ENCODE data around the gene TNFAIP2. TPM values are rescaled to one million over a fixed set of nuclear protein-coding genes. Genes with fewer than 3 reads are reported as not detected.

Gene TNFAIP2
- total and polyA plus RNA-seq, 3 donors from 2014 or later, result 44.9 to 92.8 (median 51.8) TPM

DNA sequence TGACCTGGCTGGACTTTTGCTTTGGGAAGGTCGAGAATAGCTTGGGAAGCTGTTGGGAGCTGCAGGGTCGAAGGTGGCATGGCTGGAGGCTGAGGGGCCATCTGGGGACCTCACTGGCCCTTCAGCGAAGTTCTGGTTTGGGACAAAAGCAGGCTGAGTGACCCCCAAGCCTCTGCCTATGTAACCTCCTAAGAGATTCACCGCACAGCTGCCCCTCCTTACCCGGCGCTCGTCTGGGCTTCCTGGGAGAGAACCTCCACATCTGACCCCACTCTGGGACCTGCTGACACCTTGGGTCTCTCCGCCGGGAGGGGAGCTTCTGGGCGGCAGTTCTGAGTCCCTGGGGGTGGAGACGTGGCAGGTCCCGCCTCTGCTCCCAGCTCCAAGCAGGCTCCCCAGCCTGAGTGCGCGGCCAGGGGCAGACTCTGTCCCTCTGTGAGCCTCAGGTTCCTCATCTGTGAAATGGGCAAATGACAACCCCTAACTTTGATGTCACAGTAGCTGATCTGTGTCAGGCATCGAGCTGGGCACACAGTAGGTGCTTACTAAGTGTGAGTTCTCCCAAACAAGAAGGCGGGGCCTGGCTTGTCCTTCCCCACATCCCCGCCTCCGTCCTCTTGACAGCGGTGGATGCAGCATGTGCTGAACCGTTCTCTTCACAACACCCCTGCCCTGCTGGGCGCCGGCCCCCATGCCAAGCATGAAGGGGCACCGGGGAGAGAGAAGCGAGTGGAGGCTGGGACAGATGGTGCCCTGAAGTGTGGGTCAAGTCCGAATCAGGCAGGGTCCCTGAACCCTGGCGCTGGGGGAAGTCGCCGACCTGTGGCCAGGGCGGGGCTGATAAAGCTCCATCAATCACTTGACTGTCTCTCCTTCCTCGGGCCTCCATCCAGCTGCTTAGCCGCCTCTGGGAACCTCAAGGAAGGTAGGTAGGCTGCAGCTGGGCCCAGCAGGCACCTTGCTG lies 25.0 kb upstream of the TNFAIP2 start:
- DNase-seq, result no peak
- no peaks in the 10 kb centered on the region for H3K9me3 ChIP-seq
- peaks cover 14% of the 10 kb centered on the region for H3K4me1 ChIP-seq
- H3K27ac ChIP-seq, result no peak overlapping the region
- TF ChIP-seq, protein P1, sequence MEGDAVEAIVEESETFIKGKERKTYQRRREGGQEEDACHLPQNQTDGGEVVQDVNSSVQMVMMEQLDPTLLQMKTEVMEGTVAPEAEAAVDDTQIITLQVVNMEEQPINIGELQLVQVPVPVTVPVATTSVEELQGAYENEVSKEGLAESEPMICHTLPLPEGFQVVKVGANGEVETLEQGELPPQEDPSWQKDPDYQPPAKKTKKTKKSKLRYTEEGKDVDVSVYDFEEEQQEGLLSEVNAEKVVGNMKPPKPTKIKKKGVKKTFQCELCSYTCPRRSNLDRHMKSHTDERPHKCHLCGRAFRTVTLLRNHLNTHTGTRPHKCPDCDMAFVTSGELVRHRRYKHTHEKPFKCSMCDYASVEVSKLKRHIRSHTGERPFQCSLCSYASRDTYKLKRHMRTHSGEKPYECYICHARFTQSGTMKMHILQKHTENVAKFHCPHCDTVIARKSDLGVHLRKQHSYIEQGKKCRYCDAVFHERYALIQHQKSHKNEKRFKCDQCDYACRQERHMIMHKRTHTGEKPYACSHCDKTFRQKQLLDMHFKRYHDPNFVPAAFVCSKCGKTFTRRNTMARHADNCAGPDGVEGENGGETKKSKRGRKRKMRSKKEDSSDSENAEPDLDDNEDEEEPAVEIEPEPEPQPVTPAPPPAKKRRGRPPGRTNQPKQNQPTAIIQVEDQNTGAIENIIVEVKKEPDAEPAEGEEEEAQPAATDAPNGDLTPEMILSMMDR (IDR thresholded peaks at IDR 0.05), result no peak
- no peak for TF ChIP-seq POLR2A (IDR thresholded peaks at IDR 0.05)
- no peak overlapping the region for H3K4me3 ChIP-seq
- no peaks in the 10 kb centered on the region for H3K27me3 ChIP-seq
- 75 to 80% methylated on average over 28 to 30 of the region's 31 CpGs for WGBS, 2 donors
- intact Hi-C loops (cut with DNase I; ENCODE audit: low total_unique reads), result no loop called here
- H3K36me3 ChIP-seq (ENCODE audit: low read depth, missing control alignments), result no peaks in the 10 kb centered on the region

DNA sequence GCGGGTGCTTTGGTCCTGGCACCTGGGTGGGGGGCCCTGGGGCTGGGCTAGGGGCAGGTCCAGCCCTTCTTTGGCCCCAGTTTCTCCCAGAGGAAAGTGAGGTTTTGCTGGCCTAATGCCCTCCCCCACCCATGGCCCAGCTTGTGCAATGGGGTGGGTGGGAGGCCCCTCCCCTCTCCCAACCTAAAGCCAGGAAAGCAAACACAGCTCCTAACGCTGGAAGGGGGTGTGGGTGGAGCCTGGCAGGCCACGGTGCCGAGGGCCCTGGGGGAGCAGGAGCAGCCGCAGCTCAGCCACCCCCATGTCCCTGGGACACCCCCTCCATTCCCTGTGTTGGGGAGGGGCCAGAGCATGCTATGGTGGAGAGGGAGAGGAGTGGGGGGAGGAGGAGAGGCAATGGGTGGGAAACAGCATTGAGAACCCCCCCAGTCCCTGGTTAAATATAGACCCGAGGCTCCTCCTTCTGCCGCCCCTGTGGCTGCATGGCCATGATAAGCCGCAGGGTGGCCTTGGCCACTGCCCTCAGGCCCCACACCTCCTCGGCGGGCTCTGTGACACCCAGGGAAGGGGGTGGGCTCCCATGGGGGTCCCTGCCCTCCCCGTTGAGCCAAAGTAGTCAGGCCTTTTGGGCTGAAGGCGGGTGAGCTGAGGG lies 24.1 kb upstream of the TNFAIP2 start:
- Histone ChIP-seq H3K4me1 (peaks cover 19% of the 10 kb centered on the region), H3K4me3 (no peak overlapping the region), H3K27ac (no peak overlapping the region), H3K27me3 (no peaks in the 10 kb centered on the region), H3K36me3 (ENCODE audit: low read depth, missing control alignments) (no peaks in the 10 kb centered on the region), H3K9me3 (no peaks in the 10 kb centered on the region)
- intact Hi-C loops (cut with DNase I; ENCODE audit: low total_unique reads), result no loop called here
- TF ChIP-seq, protein P1 (IDR thresholded peaks at IDR 0.05), result no peak
- no peak for TF ChIP-seq POLR2A (IDR thresholded peaks at IDR 0.05)
- no peak for DNase-seq
- 40 to 83% methylated on average over 1 to 11 of the region's 12 CpGs for WGBS, 2 donors

DNA sequence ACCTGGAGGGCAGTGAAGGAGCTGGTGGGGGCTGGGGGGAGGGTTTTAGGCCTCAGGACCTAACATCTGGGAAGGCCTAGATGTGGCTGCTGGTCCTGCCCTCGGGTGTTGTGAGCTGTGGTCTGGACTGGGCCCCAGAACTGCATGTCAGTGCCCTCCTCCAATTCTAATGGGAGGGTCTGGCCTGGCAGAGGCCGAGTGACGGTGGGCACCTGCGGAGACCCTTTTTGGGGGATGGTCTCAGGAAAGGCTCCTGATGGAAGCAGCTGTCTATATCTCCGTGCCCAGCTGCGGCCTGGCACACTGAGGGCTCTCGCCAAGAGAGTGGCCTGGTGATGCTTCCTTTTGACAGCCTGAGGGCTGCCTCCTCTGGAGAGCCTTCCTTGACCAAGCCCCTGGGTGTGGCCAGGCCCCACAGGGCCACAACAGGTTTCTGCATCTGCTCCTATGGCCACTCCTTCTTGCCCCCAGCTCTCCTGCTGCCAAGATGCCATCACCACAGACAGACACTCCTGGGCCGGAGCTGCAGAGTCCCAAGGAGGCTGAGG lies 23.5 kb upstream of the TNFAIP2 start:
- Histone ChIP-seq H3K9me3 (no peaks in the 10 kb centered on the region), H3K36me3 (ENCODE audit: low read depth, missing control alignments) (no peaks in the 10 kb centered on the region), H3K4me3 (no peak overlapping the region), H3K27me3 (no peaks in the 10 kb centered on the region), H3K27ac (no peak overlapping the region), H3K4me1 (peaks cover 25% of the 10 kb centered on the region)
- no peak for TF ChIP-seq POLR2A (IDR thresholded peaks at IDR 0.05)
- TF ChIP-seq, protein P1 (IDR thresholded peaks at IDR 0.05), result no peak
- intact Hi-C loops (cut with DNase I; ENCODE audit: low total_unique reads), result loop anchor here (10.0 kb wide), 2 partner anchors 85 to 195 kb away; no protein-coding TSS in a partner anchor
- no peak for DNase-seq
- 20 to 69% methylated on average over 1 to 8 of the region's 8 CpGs for WGBS, 2 donors

DNA sequence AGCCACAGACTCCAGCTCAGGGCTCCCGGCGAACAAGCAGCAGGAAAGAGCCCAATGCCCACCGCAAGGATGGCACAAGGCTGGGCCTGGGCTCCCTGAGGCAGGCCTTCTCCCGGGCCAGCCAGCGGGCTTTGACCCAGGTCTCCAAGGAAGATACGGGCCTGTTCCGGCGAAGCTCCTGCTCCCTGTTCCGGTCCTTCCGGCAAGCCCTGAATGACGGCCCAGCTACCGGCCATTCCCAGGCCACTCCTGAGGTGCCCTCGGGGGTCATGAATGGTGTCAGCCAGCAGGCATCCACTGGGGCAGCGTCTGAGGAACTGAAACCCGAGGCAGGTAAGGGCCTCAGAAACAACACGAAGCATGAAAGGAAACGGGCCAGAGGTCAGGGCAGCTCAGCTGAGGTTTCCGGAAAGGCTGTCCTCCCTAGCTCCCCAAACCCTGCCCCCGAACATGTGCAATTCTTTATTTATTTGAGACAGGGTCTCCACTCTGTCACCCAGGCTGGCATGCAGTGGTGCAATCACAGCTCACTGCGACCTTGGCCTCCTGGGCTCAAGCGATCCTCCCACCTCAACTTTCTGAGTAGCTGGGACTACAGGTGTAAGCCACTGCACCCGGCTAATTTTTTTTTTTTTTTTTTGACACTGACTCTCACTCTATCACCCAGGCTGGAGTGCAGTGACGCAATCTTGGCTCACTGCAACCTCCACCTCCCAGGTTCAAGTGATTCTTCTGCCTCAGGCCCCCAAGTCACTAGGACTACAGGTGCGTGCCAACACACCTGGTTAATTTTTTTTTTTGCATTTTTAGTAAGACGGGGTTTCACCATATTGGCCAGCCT lies 22.8 kb upstream of the TNFAIP2 start:
- TF ChIP-seq POLR2A (IDR thresholded peaks at IDR 0.05), result no peak
- TF ChIP-seq, protein P1 (IDR thresholded peaks at IDR 0.05), result no peak
- intact Hi-C loops (cut with DNase I; ENCODE audit: low total_unique reads), result loop anchor here (10.0 kb wide), 2 partner anchors 84 to 194 kb away; no protein-coding TSS in a partner anchor
- no peak for DNase-seq
- Histone ChIP-seq H3K4me3 (no peak overlapping the region), H3K27me3 (no peaks in the 10 kb centered on the region), H3K27ac (no peak overlapping the region), H3K9me3 (no peaks in the 10 kb centered on the region), H3K4me1 (peaks cover 25% of the 10 kb centered on the region), H3K36me3 (ENCODE audit: low read depth, missing control alignments) (no peaks in the 10 kb centered on the region)
- 56 to 76% methylated on average over 17 to 24 of the region's 25 CpGs for WGBS, 2 donors

Measured in testis (tissue), 3 donors.